GM18873 (cell line): ENCODE measurements around the gene PVALEF.
"Not testable (repeated sequence)": the region's sequence is repeated elsewhere in the genome, so short reads cannot be mapped to it uniquely, and the experiment has no call there.

Experiments
- ATAC-seq: cut with Tn5 transposase; IDR thresholded peaks from one replicate; pipeline ENCODE4 v1.9.1; 2021; ENCODE audit warnings: mild to moderate bottlenecking, moderate library complexity, moderate number of reproducible peaks; ENCODE audit not compliant: unreplicated experiment, low FRiP score

PVALEF gene

GRCh38 chr17:81143200-81143527 is 22.1 kb upstream of the PVALEF start:
- ATAC-seq, result no peak

GRCh38 chr17:81143717-81144422 is 21.4 kb upstream of the PVALEF start:
- no peak for ATAC-seq

GRCh38 chr17:81144423-81144781 is 20.9 kb upstream of the PVALEF start:
- no peak for ATAC-seq

GRCh38 chr17:81146208-81146607 is 19.1 kb upstream of the PVALEF start:
- not testable (repeated sequence) for ATAC-seq

- no peak for ATAC-seq
These were observed 17.6 kb upstream of the PVALEF start for GRCh38 chr17:81147701-81148100.

GRCh38 chr17:81148571-81148970 is 16.7 kb upstream of the PVALEF start:
- ATAC-seq, result no peak

GRCh38 chr17:81148986-81149533 is 16.2 kb upstream of the PVALEF start:
- no peak for ATAC-seq

- no peak for ATAC-seq
These were observed 14.8 kb upstream of the PVALEF start for GRCh38 chr17:81150377-81151077.

GRCh38 chr17:81151278-81151677 is 14.0 kb upstream of the PVALEF start:
- ATAC-seq, result no peak

- ATAC-seq, result no peak
These were observed 12.9 kb upstream of the PVALEF start for GRCh38 chr17:81152288-81152828.

- ATAC-seq, result no peak
These were observed 11.9 kb upstream of the PVALEF start for GRCh38 chr17:81153340-81153803.

GRCh38 chr17:81154016-81154415 is 11.3 kb upstream of the PVALEF start:
- not testable (repeated sequence) for ATAC-seq

GRCh38 chr17:81154961-81155360 is 10.3 kb upstream of the PVALEF start:
- ATAC-seq, result no peak

GRCh38 chr17:81156866-81157805 is 8.2 kb upstream of the PVALEF start:
- no peak for ATAC-seq

- no peak for ATAC-seq
These were observed 7.2 kb upstream of the PVALEF start for GRCh38 chr17:81157848-81158687.

- no peak for ATAC-seq
These were observed 6.4 kb upstream of the PVALEF start for GRCh38 chr17:81158688-81159590.

GRCh38 chr17:81159611-81160265 is 5.6 kb upstream of the PVALEF start:
- ATAC-seq, result no peak

- no peak for ATAC-seq
These were observed 5.0 kb upstream of the PVALEF start for GRCh38 chr17:81160306-81160705.
